HG02943 (cell line): ENCODE results near the gene FOXL3.
"Not testable (repeated sequence)": the region's sequence is repeated elsewhere in the genome, so short reads cannot be mapped to it uniquely, and the experiment has no call there.

Source experiments
- ATAC-seq: cut with Tn5 transposase; IDR thresholded peaks from one replicate; pipeline ENCODE4 v1.9.1; 2021; ENCODE audit warnings: mild to moderate bottlenecking, low read depth, moderate library complexity; ENCODE audit not compliant: unreplicated experiment

Gene FOXL3

GRCh38 chr7:335358-336148 lies 45.6 kb downstream of the FOXL3 start:
- ATAC-seq: no peak

GRCh38 chr7:336149-336533 lies 46.2 kb downstream of the FOXL3 start:
- ATAC-seq: not testable (repeated sequence)

- ATAC-seq: no peak
These were observed 47.0 kb downstream of the FOXL3 start for GRCh38 chr7:336810-337566.

- no peak for ATAC-seq
These were observed 47.6 kb downstream of the FOXL3 start for GRCh38 chr7:337567-337951.

- ATAC-seq: no peak
These were observed 48.5 kb downstream of the FOXL3 start for GRCh38 chr7:338295-339061.

- ATAC-seq: no peak
These were observed 49.0 kb downstream of the FOXL3 start for GRCh38 chr7:339062-339342.

GRCh38 chr7:339696-340095 lies 49.7 kb downstream of the FOXL3 start:
- ATAC-seq: no peak

GRCh38 chr7:340200-340937 lies 50.4 kb downstream of the FOXL3 start:
- ATAC-seq: no peak
